8988T (cell line): ENCODE measurements around the gene NOXA1.

Experiments used
- DNase-seq: peaks from one replicate; pipeline ENCODE4 v3.0.0; 2011

Gene NOXA1

DNA sequence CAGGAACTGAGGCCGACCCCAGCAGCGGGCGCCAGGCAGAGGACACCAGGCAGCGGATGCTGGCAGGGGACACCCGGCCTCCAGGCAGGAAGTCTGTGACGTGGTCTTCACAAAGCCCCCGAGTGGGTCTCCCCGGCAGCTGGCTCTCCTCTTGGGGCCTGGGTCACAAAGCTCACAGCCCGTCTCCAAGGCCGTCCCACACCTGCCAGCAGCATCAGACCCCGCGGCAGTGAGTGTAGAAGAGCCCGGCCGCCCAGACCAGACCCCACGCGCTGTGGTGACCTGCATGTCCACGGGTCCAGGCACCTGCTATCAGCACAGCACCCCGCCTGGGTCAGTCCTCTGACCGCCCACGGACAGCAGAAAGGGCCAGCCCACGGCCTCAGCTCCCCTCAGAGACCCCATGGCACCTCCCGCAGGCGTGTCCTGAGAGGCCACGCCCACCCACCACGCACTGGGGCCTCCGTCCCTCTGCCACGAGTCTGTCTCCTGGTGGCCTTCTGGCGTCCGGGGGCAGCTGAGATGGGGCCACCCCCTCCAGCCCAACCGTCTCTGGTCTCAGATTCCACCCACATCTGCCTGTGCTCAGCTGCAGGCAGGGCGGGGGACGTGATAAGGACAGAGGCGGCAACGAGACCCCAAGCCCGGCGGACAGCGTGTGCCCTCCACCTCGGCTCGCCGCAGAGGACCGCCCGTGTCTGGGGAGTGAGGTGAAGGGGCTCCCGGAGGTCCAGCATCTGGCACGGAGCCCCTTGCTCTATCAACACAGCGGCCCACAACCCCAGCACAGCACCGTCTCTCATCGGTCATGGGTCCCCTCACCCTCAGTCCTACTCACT is 34.4 kb upstream of the NOXA1 start:
- DNase-seq = no peak

DNA sequence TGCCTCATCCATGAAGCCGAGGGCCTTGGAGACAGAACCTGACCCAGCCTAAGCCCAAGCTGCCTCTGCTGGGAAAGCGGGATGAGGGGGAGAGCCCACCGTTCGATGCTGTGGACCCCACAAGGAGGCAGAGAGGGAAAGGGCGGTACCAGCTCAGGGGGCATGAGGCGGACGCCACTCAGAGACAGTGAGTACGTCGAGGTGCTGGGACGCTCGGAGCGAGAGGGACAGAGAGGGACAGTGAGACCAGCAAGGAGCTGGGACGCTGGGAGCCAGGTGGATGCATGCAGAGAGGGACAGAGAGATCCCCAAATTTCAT is 33.8 kb upstream of the NOXA1 start:
- no peak for DNase-seq

DNA sequence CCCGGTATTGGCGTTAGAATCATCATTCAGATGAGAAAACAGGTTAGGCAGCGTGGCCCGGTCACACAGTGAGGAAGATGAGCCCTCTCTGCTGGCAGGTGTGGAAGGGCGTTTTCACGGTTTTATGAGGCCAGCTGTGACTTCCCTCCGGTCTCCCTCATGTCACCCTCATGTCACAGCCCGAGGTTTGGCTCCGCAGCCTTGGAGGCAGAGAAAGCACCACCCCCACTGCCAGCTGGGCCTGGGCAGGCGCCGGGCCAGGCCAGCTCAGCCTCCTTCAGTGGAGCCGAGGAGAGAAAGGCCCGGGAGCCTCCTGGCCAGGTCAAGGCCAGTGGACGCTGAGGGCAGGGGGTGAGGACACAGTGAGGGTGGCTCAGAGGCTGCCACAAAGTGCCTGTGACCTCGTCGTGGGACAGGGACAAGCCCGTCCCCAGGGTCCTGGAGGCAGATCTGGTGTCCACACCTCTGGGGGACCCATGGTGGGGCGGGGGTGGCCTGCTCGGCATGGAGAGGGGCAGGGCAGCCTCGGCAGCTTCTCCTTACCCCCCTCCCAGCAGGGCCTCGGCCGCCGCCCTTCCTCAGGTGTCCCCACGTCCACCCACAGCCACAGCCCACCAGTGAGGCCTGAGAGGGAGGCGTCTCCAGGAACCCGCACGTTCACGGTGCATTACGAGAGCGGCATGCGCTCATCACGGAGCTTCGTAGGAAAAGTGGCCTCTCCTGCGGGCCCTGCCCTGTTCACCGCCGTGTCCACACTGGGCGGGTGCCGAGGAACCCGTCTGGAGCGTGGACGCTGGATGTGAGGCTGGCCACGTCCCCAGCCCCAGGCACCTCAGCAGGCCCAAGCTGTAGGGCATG is 32.4 kb upstream of the NOXA1 start:
- DNase-seq = no peak

DNA sequence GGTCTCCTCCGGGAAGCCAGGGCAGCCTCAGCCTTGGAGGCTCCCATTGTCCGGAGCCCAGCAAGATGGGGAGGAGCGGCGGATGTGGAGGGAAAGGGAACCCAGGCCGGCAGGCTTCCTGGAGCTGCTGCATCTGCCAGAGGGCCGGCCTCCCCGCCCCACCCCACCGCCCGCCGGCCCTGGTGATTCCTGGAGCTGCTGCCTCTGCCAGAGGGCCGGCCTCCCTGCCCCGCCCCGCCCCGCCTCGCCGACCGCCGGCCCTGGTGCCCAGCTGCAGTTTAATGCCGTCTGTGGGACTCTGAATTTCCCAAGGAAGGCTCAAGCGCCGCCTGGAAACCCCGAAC is 31.8 kb upstream of the NOXA1 start:
- no peak for DNase-seq

DNA sequence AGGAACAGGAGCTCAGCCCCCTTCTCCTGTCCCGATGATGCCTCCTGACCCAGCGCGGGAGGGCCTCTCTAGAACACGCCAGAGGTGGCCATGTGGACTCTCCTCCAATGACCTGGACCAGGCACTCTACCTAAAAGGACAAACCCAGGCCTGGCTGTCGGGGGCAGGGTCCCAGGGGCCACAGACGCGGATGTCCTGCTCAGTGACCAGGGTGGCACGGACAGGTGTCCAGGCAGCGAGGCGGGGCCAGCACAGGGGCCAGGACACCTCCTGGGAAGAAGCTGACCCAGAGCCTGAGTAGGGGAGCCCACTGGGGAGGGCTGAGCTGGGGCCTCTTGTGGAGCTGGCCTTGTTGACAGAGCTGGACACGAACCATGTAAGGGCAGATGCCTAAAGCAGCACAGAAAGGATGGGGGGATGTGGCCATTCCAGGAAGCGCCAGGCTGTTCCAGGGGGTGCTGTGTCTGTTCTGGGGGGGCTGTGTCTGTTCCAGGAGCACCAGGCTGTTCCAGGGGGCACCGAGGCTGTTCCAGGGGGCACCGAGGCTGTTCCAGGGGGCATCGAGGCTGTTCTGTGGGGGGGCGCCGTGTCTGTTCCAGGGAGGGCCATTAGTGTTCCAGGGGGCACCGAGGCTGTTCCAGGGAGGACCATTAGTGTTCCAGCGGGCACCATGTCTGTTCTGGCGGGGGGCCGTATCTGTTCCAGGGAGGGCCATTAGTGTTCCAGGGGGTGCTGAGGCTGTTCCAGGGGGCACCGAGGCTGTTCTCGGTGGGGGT is 30.8 kb upstream of the NOXA1 start:
- no peak for DNase-seq

DNA sequence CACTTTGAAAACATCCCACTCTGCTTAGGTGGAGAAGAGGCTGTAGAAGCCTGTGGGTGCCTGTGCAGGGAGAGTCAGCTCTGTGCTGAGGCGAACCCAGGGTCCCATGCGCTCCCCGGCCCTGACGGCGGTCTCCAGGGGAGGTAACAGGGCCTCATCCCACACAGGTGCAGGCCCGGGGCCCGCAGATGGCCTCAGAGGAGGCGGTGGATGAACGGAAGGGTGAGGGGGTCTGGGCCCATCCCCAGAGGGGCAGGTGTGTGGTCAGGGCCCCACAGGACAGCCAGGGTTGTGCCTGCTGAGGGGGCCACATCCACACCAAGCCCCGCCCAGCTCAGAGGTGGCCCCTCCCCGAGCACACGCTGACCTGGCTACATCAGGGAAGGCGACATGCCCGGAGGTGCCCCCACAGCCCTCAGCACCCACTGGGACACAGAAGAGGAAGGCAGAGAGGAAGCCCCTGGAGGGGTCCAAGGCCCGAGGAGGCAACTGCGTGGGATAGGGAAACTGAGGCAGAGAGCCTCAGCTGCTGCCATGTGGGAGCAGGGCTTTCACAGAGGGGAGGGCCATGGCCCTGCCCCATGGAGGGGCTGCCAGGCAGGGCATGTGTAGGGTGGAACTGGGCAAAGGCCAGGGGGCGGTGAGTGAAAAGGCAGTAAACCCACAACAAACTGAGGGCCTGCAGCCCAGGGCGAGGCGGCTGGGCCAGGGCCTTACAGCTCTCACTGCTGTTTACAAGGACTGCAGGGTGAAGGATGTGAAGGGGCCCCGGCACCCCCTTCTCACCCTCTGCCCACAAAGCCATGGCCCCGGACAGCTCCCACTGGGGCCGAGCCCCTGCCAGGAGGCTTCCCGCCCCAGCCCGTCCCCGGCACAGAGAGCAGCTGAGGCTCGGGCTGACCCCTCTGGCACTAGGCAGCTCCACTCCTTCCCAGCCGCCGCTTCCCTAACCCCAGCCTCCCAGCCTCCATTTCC is 29.7 kb upstream of the NOXA1 start:
- DNase-seq = no peak

DNA sequence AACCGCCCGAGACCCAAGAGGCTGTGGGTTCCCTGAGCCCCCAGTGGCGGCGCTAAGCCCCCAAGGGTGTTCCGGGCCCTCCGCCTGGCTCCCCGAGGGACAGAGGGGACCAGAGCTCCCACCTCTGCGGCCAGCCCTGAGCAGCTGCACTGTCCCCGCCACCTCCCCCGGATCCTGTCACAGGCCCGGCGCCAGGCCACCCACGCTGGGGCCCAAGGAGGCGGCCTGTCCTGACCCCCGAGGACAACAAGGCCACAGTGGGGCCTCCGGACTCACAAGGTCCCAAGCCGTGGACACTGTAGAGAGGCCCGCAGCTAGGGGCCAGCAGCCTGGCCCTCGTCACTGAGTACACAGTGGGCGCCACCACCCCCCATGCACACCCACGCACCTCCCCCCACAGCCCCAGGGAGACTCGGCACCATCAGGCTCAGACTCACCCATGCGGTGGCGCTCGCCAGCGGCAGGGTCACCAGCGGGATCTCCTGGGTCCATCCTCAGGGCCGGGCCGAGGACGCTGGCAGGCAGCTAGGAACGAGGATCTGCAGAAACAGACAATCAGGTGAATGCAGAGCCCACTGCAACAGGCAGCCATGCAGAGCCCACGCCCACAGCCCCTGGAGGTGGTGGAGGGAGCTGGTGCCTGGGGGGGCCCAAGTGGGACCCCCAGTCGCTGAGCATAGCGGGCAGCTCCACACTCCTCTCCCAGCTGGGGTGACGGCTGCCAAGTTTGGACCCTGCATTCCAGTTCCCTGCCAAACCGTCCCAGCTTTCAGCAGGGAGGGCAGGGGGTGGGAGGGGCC is 28.1 kb upstream of the NOXA1 start:
- DNase-seq = no peak

DNA sequence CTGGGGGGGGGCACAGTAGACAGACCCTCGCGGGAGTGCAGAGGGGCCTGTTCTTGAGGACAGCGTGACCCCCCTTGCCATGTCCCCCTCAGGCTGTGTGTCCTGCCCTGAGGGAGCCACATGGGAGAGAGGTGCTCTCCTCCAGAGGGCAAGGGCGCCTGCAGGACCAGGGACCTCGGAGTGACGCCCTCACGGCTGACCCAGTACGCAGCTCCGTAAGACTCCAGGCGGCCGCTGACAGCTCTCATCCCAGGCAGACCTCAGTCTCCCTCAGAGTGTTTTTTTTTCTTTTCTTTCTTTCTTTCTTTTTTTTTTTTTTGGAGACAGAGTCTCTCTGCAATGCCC is 27.6 kb upstream of the NOXA1 start:
- DNase-seq = no peak

DNA sequence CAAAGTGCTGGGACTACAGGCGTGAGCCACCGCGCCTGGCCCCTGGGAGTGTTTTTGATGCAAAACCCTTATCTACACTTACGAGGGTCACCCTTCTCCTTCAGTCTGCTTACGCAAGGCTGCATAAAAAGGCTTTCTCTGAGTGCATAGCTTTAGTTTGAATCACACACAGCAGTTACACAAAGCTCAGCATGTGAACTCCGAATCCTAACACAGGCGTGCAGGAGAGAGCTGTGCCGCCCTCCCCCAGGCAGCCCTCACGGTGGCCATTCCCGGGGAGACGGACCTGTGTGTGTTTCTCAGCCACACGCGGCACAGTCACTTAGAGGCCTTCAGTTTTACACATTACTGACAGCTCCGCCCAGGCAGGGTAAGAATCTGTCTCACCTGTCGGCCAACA is 27.0 kb upstream of the NOXA1 start:
- DNase-seq = peak; percentile 78

DNA sequence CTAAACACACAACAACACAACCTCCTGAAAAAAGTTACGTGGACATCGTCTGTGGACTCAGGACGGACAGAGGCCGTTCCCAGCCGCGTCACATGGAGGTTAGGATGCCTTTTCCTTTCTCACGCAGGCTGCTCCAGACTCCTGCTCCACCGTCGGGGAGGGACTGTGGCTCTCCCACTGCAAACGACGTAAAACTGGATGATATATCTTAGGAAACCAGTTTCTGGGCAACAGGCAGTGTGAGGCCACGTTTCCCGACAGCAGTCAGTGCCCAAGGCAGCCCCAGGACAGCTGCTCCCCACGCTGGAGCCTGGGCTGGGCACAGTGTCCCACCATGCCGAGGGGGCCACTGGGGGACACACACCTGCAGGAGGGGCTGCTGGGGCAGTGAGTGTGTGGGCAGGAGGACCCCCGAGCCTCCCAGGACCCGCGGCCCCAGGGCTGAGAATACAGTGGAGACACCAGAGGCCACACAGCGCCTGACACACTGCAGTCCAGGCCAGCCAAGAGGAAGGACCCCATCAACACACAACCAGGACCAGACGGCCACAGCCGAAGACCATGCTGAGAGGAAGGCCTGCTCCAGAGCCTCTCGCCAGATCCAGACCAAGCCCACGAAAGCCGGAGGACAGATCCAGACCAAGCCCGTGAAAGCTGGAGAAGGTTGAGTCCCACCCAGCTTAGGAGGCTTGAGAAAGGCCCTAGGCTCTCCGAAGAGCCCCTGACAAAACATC is 26.4 kb upstream of the NOXA1 start:
- DNase-seq = no peak

DNA sequence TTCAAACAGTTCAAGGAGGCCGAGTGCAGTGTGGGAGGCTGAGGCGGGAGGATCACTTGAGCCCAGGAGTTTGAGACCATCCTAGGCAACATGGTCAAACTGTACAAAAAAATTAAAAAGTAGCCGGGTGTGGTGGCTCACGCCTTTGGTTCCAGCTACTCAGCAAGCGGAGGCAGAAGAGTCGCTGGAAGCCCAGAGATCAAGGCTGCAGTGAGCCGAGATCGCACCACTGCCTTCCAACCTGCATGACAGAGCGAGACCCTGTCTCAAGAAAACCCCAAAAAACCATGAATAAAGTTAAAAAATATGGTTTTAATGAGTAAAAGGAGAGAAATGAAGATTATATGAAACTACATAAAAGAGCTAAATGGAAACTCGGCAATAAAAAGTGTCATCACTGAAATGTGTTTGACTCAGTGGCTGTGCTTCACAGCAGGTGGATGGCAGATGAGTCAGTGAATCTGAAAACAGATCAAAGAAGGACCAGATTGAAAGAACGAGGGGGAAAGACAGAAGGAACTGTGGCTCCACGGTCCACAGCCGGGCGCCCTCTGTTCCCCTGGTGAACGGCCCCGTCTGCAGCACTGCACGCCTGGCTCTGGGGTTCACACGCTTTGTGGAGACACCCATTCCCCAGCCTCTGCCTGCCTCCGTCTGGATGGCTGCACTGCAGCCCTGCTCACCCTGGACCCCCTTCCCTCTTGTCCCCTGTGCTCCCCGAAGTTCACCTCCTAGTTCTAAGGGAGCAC is 25.3 kb upstream of the NOXA1 start:
- DNase-seq = no peak

DNA sequence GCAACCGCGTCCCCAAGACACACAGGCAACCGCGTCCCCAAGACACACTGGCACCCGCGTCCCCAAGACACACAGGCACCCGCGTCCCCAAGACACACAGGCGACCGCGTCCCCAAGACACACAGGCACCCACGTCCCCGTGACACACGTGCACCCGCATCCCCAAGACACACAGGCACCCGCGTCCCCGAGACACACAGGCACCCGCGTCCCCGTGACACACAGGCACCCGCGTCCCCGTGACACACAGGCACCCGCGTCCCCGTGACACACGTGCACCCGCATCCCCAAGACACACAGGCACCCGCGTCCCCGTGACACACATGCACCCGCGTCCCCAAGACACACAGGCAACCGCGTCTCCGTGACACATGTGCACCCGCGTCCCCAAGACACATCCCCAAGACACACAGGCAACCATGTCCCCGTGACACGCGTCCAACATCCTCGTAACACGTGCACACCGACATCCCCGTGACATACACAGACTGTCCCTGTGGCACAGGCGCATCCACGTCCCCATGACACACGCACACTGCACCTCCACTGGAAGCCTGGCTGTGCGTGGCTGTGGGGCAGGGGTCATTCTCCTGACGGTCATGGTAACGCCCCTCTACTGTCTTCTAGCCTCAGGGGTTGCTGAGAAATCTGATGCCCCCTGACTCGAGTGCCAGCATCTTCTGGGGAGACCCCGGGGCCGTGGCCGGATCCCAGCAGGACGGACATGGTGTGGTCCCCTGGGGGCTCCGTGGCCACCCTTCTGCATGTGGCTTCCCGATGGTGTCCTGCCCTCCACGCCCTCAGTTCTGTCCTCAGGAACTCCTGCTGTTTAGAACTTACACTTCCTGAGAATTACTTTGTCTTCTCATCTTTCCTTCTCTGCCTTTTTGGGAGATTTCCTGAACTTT is 24.4 kb upstream of the NOXA1 start:
- DNase-seq = no peak

DNA sequence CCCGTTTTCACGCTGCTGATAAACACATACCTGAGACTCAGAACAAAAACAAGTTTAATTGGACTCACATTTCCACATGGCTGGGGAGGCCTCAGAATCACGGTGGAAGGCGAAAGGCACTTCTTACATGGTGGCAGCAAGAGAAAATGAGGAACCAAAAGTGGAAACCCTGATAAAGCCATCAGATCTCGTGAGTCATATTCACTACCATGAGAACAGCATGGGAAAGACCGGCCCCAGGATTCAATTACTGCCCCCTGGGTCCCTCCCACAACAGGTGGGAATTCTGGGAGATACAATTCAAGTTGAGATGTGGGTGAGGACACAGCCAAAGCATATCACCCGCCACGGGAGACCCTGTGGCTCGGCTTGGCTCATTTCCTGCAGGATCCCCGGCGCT is 20.4 kb upstream of the NOXA1 start:
- no peak for DNase-seq

DNA sequence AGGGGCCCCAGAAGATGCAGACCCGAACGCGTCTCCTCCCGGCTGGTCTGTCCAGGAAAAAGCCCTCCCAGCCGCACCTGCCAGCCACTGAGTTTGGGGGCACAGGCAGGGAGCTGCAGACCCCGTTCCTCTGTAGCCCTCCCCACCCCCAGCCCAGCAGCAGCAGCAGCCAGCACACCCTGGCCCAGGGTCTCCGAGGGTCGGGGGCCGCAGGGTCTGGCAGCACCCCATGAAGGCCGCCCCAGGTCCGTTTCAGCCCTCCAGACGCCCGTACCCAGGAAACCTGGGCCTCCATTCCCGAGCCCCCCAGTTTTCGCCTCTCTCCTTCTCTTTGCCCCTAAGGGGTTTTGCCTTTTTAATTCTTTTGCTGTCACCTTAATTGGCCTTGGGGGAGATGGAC is 19.9 kb upstream of the NOXA1 start:
- no peak for DNase-seq

DNA sequence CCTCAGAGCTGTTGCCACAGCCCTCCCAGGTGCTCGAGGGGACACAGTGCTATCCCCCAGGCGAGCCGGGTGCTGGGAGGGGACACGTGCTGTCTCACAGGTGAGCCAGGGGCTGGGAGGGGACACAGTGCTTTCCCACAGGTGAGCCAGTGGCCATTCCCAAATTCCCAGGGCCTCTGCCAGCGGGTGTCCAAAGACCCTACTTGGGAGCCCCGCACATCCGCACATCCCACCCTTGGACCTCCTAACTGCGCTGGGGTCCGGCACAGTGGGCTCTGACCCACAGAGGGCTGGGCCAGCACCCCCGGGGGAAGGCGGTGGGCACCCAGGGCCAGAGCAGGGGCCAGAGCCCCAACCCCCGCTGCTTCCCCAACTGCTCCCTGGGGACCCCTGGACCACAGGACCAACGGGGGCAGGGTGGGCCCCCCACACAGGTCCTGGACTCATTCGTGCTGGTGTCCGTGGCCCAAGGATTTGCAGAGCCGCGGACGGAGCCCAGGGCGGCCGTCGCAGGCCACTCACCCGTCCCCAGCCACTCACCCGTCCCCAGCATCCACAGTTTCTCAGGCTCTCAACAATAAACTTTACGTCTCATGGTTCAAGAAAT is 18.1 kb upstream of the NOXA1 start:
- DNase-seq = no peak

DNA sequence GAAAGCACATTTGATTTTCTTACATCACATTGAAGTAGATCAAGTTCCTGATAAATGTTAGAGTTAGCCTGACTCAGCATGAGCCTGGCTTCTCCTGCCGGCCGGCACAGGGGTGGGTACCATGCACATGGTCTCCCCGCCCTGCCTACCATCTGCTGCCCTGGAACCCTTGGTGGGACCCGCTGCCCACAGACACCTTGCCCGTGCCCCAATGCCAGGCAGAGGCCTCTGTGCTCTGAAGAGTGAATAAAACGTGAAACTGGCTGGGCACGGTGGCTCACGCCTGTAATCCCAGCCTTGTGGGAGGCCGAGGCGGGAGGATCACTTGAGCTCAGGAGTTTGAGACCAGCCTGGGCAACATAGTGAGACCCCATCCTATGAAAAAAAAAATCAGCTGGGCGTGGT is 17.5 kb upstream of the NOXA1 start:
- DNase-seq = no peak

DNA sequence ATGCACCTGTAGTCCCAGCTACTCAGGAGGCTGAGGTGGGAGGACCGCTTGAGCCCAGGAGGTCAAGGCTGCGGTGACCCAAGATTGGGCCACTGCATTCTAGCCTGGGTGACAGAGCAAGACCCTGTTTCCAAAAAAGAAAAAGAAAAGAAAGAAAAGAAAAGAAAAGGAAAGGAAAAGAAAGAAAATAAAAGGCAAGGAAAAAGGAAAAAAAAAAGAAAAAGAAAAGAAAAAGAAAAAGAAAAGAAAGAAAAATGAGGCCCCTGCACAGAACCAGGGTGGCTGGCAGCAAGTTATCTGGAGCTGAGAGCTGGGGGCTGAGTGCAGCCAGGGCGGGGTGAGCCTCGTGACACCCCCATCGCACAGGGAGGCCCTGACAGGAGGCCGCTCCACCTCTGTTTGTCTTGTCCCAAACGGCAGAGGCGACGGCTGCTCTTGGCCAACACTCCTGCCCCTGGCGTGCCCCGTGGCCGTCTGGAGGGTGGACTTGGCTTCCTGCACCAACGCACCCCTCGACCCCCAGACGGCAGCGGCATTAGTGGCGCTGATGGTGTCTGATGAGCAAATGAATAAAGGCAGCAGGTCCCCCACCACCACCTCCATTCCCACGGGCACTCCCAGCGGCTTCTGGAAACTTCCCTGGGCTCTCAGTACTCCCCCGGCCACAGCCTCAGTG is 17.0 kb upstream of the NOXA1 start:
- no peak for DNase-seq
